ENCODE measurements around the gene NFIA.

- no peak for TF ChIP-seq CTCF (IDR thresholded peaks at IDR 0.05)
- TF ChIP-seq EZH2 (IDR thresholded peaks at IDR 0.05; ENCODE audit: borderline replicate concordance, insufficient read depth, low read depth, low read length, poor library complexity, severe bottlenecking) = no peak
Measured at GRCh38 chr1:61300899-61301298, 218.5 kb downstream of the NFIA start.

All from B cell (primary cell).